Panc1 (cell line): ENCODE results near the gene NUDT9. TPM values are rescaled to one million over a fixed set of nuclear protein-coding genes. Genes with fewer than 3 reads are reported as not detected.
"Not testable (repeated sequence)": the region's sequence is repeated elsewhere in the genome, so short reads cannot be mapped to it uniquely, and the experiment has no call there.

Experiments used
- ATAC-seq: fragments of 200-7000 bp; cut with Tn5 transposase; 2 replicates; pipeline ENCODE4 v1.9.1; 2020; ENCODE audit warnings: mild to moderate bottlenecking, moderate library complexity
- BruUV-seq: library from RNA; stranded (reverse); fragments of 400-500 nt; replicated peaks from 2 replicates; lab custom pipeline; 2021; lab: Mats Ljungman, UMichigan
- CTCF ChIA-PET: fragments of 300-600 bp; sonication (Branson Sonifier 250); formaldehyde crosslinking; loops from one replicate; lab custom pipeline; 2022; ENCODE audit warnings: antibody characterized with exemption; lab: Charles Lee
- POLR2A ChIA-PET: fragments of 300-600 bp; sonication (Branson Sonifier 250); formaldehyde crosslinking; loops from one replicate; lab custom pipeline; 2022; ENCODE audit warnings: antibody characterized with exemption; lab: Charles Lee
- DNase-seq: peaks from one replicate; pipeline ENCODE4 v3.0.0-alpha.2; 2010; ENCODE audit warnings: low read depth, low spot score
- H3K27ac ChIP-seq: 2 replicates; pipeline ENCODE4 v1.5.1; 2011; ENCODE audit warnings: mild to moderate bottlenecking, low read length, inconsistent platforms
- H3K27me3 ChIP-seq: fragments of 200-500 bp; sonication (Bioruptor generic); 2 replicates; pipeline ENCODE4 v1.6.0; 2014; ENCODE audit warnings: low read length, inconsistent platforms; ENCODE audit not compliant: control insufficient read depth, insufficient read depth
- H3K36me3 ChIP-seq: fragments of 200-500 bp; sonication (Bioruptor generic); 2 replicates; pipeline ENCODE4 v1.5.1; 2014; ENCODE audit warnings: inconsistent platforms, mild to moderate bottlenecking, low read length, moderate library complexity; ENCODE audit not compliant: control insufficient read depth, insufficient read depth
- H3K4me1 ChIP-seq: 2 replicates; pipeline ENCODE4 v1.5.1; 2011; ENCODE audit warnings: inconsistent platforms, mild to moderate bottlenecking, low read length, moderate library complexity; ENCODE audit not compliant: control insufficient read depth, insufficient read depth
- H3K4me3 ChIP-seq, 2 experiments: 2 replicates each; pipeline ENCODE4 v1.5.1; 2011 to 2012; ENCODE audit warnings: low read depth in 2 of 2, low read length in 2 of 2, mild to moderate bottlenecking in 2 of 2, inconsistent platforms in 1 of 2, moderate library complexity in 1 of 2
- H3K9me3 ChIP-seq: fragments of 200-500 bp; sonication (Bioruptor generic); 2 replicates; pipeline ENCODE4 v1.5.1; 2014; ENCODE audit warnings: low read depth, mild to moderate bottlenecking, inconsistent platforms, low read length, moderate library complexity; ENCODE audit not compliant: control insufficient read depth, insufficient read depth
- TCF7L2 ChIP-seq: IDR thresholded peaks from 2 replicates; pipeline ENCODE4 v1.6.1; 2011; ENCODE audit warnings: mild to moderate bottlenecking, low read depth, low read length, inconsistent platforms
- in situ Hi-C: cut with HindIII; loops from 2 replicates; pipeline ENCODE4 v1.10.0; 2016; ENCODE audit warnings: low sequenced_read_pairs, low pct_unique_long_range_greater_than_20kb
- intact Hi-C: fragments of 100-400 bp; cut with micrococcal nuclease; formaldehyde crosslinking; loops from one replicate; pipeline ENCODE4 v1.10.0; 2022; ENCODE audit not compliant: unreplicated experiment
- total RNA-seq: library from RNA; stranded (reverse); gene quantifications from one replicate; pipeline ENCODE4 v1.2.1, GENCODE V29; 2021; ENCODE audit not compliant: unreplicated experiment
- TF ChIP-seq, protein P1 (sequence below): fragments of 450-650 bp; IDR thresholded peaks from 2 replicates; pipeline ENCODE4 v1.5.1; 2017; ENCODE audit warnings: mild to moderate bottlenecking
- TF ChIP-seq, protein P2 (sequence below), 2 experiments: IDR thresholded peaks; 2 replicates each; pipeline ENCODE4 v1.6.1; 2011 to 2012; ENCODE audit warnings: low read depth in 2 of 2, control low read depth in 1 of 2, low read length in 1 of 2, mild to moderate bottlenecking in 1 of 2, moderate library complexity in 1 of 2; ENCODE audit not compliant: insufficient read depth in 1 of 2

The NUDT9 gene
- total RNA-seq, 1 experiment from 2014 or later: 21.7 TPM

DNA sequence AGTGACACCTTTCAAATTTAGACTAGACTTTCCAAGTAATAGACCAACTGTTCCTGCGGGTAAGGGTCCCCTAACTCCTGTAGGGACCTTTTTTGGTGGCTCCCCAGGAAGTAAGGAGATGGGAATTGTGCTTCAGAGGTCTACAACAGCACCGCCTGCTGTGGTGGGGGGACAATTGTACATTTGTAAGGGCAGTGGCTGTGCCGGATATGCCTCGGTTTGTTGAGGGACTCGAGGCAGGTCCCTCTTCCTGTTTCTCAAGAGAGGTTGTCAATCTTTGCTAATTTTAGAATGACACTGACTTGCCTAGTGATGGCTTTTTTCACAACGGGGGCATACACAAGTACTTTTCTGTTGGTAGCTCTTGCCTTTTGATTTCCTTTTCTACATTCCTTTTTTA is 15.9 kb upstream of the NUDT9 start:
- TF ChIP-seq, protein P1, sequence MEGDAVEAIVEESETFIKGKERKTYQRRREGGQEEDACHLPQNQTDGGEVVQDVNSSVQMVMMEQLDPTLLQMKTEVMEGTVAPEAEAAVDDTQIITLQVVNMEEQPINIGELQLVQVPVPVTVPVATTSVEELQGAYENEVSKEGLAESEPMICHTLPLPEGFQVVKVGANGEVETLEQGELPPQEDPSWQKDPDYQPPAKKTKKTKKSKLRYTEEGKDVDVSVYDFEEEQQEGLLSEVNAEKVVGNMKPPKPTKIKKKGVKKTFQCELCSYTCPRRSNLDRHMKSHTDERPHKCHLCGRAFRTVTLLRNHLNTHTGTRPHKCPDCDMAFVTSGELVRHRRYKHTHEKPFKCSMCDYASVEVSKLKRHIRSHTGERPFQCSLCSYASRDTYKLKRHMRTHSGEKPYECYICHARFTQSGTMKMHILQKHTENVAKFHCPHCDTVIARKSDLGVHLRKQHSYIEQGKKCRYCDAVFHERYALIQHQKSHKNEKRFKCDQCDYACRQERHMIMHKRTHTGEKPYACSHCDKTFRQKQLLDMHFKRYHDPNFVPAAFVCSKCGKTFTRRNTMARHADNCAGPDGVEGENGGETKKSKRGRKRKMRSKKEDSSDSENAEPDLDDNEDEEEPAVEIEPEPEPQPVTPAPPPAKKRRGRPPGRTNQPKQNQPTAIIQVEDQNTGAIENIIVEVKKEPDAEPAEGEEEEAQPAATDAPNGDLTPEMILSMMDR: no peak
- TF ChIP-seq, protein P2, sequence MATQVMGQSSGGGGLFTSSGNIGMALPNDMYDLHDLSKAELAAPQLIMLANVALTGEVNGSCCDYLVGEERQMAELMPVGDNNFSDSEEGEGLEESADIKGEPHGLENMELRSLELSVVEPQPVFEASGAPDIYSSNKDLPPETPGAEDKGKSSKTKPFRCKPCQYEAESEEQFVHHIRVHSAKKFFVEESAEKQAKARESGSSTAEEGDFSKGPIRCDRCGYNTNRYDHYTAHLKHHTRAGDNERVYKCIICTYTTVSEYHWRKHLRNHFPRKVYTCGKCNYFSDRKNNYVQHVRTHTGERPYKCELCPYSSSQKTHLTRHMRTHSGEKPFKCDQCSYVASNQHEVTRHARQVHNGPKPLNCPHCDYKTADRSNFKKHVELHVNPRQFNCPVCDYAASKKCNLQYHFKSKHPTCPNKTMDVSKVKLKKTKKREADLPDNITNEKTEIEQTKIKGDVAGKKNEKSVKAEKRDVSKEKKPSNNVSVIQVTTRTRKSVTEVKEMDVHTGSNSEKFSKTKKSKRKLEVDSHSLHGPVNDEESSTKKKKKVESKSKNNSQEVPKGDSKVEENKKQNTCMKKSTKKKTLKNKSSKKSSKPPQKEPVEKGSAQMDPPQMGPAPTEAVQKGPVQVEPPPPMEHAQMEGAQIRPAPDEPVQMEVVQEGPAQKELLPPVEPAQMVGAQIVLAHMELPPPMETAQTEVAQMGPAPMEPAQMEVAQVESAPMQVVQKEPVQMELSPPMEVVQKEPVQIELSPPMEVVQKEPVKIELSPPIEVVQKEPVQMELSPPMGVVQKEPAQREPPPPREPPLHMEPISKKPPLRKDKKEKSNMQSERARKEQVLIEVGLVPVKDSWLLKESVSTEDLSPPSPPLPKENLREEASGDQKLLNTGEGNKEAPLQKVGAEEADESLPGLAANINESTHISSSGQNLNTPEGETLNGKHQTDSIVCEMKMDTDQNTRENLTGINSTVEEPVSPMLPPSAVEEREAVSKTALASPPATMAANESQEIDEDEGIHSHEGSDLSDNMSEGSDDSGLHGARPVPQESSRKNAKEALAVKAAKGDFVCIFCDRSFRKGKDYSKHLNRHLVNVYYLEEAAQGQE (IDR thresholded peaks at IDR 0.05; ENCODE audit: insufficient read depth in 1 of 2, low read depth in 2 of 2, low read length in 1 of 2): no peak
- Histone ChIP-seq H3K4me1 (peaks cover 3% of the 10 kb centered on the region; the same call in 1 of the 2 replicates), H3K36me3 (no peaks in the 10 kb centered on the region), H3K27me3 (no peaks in the 10 kb centered on the region), H3K27ac (no peak overlapping the region), H3K9me3 (no peaks in the 10 kb centered on the region), H3K4me3 (no peak overlapping the region)
- POLR2A ChIA-PET: no interaction called here
- intact Hi-C loops: no loop called here
- DNase-seq: no peak
- CTCF ChIA-PET: no interaction called here
- no TSS peak for BruUV-seq
- in situ Hi-C loops: no loop called here
- no peak for ATAC-seq

DNA sequence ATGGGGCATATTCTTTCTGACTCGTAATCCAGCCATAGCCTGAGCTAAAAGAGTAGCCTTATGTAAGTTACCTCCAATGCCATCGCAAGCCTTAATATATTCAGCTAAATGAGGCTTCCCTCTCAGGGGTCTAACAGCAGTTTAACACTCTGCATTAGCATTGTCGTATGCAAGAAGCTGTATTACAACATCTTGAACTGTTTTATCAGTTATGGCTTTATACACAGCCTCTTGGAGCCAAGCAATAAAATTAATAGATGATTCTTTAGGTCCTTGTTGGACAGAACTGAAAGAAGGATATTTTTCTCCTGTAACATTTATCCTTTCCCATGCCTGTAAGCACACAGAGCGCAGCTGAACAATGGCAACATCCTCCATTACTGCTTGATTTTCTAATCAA is 15.5 kb upstream of the NUDT9 start:
- DNase-seq, H3K4me3 ChIP-seq, intact Hi-C loops, ATAC-seq, H3K4me1 ChIP-seq, in situ Hi-C loops, H3K27ac ChIP-seq, H3K27me3 ChIP-seq, H3K9me3 ChIP-seq, CTCF ChIA-PET, BruUV-seq, H3K36me3 ChIP-seq, POLR2A ChIA-PET: not testable (repeated sequence)

DNA sequence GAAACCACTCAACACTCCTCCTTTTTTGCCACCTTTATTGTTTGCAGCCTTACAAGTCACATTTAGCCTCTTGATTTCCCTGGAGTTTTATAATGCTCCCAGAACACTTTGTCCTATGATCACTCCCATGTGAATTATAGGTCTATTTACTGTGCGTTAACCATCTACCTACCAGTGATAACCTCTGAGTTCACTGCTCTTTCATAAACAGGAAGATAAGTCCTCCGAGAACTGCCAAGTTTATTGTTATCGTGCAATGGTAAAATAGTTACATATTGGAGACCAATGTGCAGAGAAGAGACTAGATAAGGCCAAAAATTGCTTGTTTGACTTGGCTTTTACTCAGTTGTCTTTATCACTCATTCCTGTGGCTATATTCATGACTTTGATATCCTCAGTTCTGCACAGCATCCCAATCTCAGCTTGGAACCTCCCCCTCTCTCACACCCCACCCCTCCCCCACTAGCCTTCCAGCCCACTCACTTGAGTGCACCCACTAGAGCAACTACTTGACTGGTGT is 12.9 kb upstream of the NUDT9 start:
- BruUV-seq: no TSS peak
- CTCF ChIA-PET: no interaction called here

More for the DNA sequence above, 12.9 kb upstream of the NUDT9 start:
- in situ Hi-C loops (no loop called here), intact Hi-C loops (no loop called here)
- no peaks in the 10 kb centered on the region for H3K27me3 ChIP-seq
- POLR2A ChIA-PET: no interaction called here
- ATAC-seq: no peak
- no peak overlapping the region for H3K4me3 ChIP-seq
- 0 out of 2 replicates have a peak, but pooled peaks have one; percentile 42 for TF ChIP-seq TCF7L2
- TF ChIP-seq, protein P2 (IDR thresholded peaks at IDR 0.05; ENCODE audit: insufficient read depth in 1 of 2, low read depth in 2 of 2, low read length in 1 of 2): no peak
- TF ChIP-seq, protein P1: no peak
- no peaks in the 10 kb centered on the region for H3K9me3 ChIP-seq
- no peak overlapping the region for H3K27ac ChIP-seq
- H3K36me3 ChIP-seq: no peaks in the 10 kb centered on the region
- peaks cover 3% of the 10 kb centered on the region; the same call in 1 of the 2 replicates for H3K4me1 ChIP-seq
- no peak for DNase-seq
